HepG2 (cell line): Measurements from ENCODE around the gene ZNF540.

Source experiments
- CC2D1A ChIP-seq: sonication (generic); formaldehyde crosslinking; IDR thresholded peaks from 2 replicates; pipeline ENCODE4 v1.8.1; 2023; ENCODE audit warnings: mild to moderate bottlenecking, missing genetic modification reagents
- CTCF ChIP-seq: sonication (generic); formaldehyde crosslinking; IDR thresholded peaks from 2 replicates; pipeline ENCODE4 v1.5.0; 2020; ENCODE audit warnings: mild to moderate bottlenecking, missing genetic modification reagents, moderate library complexity
- MAX ChIP-seq: IDR thresholded peaks from 2 replicates; pipeline ENCODE4 v1.6.1; 2012; ENCODE audit warnings: inconsistent platforms
- NFYB ChIP-seq: sonication (generic); formaldehyde crosslinking; IDR thresholded peaks from 2 replicates; pipeline ENCODE4 v1.4.0; 2020; ENCODE audit warnings: missing genetic modification reagents
- POLR2A ChIP-seq, 2 experiments: IDR thresholded peaks; 2 replicates each; pipeline ENCODE4 v1.6.1; 2011; ENCODE audit warnings: low read depth in 2 of 2, low read length in 2 of 2, mild to moderate bottlenecking in 1 of 2, moderate library complexity in 1 of 2; ENCODE audit not compliant: insufficient read depth in 1 of 2
- SMYD3 ChIP-seq: sonication (generic); formaldehyde crosslinking; IDR thresholded peaks from 2 replicates; pipeline ENCODE4 v1.8.1; 2023; ENCODE audit warnings: mild to moderate bottlenecking, missing genetic modification reagents
- TCF7L2 ChIP-seq: IDR thresholded peaks from 2 replicates; pipeline ENCODE4 v1.6.1; 2011; ENCODE audit warnings: mild to moderate bottlenecking, low read depth, low read length, moderate library complexity
- U2AF1 ChIP-seq: fragments of 200-400 bp; formaldehyde crosslinking; optimal IDR thresholded peaks from 2 replicates; pipeline ENCODE3; 2017; ENCODE audit warnings: mild to moderate bottlenecking, low read depth, low read length
- ZFP36 ChIP-seq: fragments of 150-350 bp; IDR thresholded peaks from 2 replicates; pipeline ENCODE4 v1.6.1; 2018; ENCODE audit warnings: borderline replicate concordance, low read length, low read depth; ENCODE audit not compliant: partially characterized antibody
- ZNF563 ChIP-seq: sonication (generic); formaldehyde crosslinking; IDR thresholded peaks from 2 replicates; pipeline ENCODE4 v1.8.0; 2022; ENCODE audit warnings: mild to moderate bottlenecking, moderate library complexity, missing genetic modification reagents

- TF ChIP-seq SMYD3 (CRISPR knock-in tag) (no peak), CTCF (no peak), TCF7L2 (no peak), U2AF1 (no peak), NFYB (CRISPR knock-in tag) (no peak), MAX (no peak), POLR2A (IDR thresholded peaks at IDR 0.05; ENCODE audit: insufficient read depth in 1 of 2, low read depth in 2 of 2, low read length in 2 of 2) (no peak), ZFP36 (no peak), ZNF563 (no peak), CC2D1A (CRISPR knock-in tag) (no peak)
Measured at GRCh38 chr19:37583340-37583739, 11.3 kb upstream of the ZNF540 start.
